ENCODE measurements around the gene APOA1. TPM values are rescaled to one million over a fixed set of nuclear protein-coding genes. Genes with fewer than 3 reads are reported as not detected.

Gene APOA1
- total RNA-seq, 4 donors from 2014 or later = 2.2 to 23.2 (median 8.3) TPM

DNA sequence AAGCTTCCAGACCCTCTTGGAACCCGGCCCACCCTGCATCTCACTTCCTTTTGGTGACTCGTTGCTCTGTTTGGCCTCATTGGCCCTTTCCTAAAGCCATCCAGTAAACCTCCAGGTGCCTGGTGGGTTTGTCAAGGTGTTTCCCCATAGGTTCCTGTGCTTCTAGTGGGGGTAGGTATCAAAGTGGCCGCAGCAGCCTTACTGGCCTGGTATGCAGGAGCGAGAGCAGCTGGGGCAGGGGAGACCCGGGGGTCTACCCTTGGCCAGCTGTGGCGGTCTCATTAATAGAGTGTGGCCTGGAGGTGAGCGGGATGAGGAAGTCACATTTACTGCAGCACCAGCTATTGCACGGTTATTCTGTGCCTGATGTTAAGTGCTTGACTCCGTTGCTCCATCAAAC is 18.4 kb downstream of the APOA1 start:
- 91 to 95% methylated on average over 7 to 9 of the region's 9 CpGs for WGBS, 2 donors
- intact Hi-C loops (cut with DNase I) = no loop called here
- Histone ChIP-seq H3K36me3 (no peaks in the 10 kb centered on the region), H3K9me3 (no peaks in the 10 kb centered on the region), H3K27ac (no peak overlapping the region), H3K4me1 (peaks cover 0 to 10% of the 10 kb centered on the region in 2 donors), H3K4me3 (replicated peaks in 1 of 3) (no peak overlapping the region), H3K27me3 (no peaks in the 10 kb centered on the region)
- no peak for DNase-seq
- TF ChIP-seq, protein P1, sequence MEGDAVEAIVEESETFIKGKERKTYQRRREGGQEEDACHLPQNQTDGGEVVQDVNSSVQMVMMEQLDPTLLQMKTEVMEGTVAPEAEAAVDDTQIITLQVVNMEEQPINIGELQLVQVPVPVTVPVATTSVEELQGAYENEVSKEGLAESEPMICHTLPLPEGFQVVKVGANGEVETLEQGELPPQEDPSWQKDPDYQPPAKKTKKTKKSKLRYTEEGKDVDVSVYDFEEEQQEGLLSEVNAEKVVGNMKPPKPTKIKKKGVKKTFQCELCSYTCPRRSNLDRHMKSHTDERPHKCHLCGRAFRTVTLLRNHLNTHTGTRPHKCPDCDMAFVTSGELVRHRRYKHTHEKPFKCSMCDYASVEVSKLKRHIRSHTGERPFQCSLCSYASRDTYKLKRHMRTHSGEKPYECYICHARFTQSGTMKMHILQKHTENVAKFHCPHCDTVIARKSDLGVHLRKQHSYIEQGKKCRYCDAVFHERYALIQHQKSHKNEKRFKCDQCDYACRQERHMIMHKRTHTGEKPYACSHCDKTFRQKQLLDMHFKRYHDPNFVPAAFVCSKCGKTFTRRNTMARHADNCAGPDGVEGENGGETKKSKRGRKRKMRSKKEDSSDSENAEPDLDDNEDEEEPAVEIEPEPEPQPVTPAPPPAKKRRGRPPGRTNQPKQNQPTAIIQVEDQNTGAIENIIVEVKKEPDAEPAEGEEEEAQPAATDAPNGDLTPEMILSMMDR (IDR thresholded peaks at IDR 0.05) = no peak
- TF ChIP-seq POLR2A (IDR thresholded peaks at IDR 0.05) = no peak

- WGBS, 2 donors = 89 to 92% methylated on average over 6 of the region's 6 CpGs
- Histone ChIP-seq H3K9me3 (no peaks in the 10 kb centered on the region), H3K4me1 (no peaks in the 10 kb centered on the region), H3K27ac (no peak overlapping the region), H3K4me3 (replicated peaks in 1 of 3) (no peak overlapping the region), H3K27me3 (no peaks in the 10 kb centered on the region), H3K36me3 (no peaks in the 10 kb centered on the region)
- TF ChIP-seq, protein P1 (IDR thresholded peaks at IDR 0.05) = no peak
- TF ChIP-seq POLR2A (IDR thresholded peaks at IDR 0.05) = no peak
- intact Hi-C loops (cut with DNase I) = no loop called here
- no peak for DNase-seq
Measured at GRCh38 chr11:116814502-116814901, 22.9 kb downstream of the APOA1 start.

DNA sequence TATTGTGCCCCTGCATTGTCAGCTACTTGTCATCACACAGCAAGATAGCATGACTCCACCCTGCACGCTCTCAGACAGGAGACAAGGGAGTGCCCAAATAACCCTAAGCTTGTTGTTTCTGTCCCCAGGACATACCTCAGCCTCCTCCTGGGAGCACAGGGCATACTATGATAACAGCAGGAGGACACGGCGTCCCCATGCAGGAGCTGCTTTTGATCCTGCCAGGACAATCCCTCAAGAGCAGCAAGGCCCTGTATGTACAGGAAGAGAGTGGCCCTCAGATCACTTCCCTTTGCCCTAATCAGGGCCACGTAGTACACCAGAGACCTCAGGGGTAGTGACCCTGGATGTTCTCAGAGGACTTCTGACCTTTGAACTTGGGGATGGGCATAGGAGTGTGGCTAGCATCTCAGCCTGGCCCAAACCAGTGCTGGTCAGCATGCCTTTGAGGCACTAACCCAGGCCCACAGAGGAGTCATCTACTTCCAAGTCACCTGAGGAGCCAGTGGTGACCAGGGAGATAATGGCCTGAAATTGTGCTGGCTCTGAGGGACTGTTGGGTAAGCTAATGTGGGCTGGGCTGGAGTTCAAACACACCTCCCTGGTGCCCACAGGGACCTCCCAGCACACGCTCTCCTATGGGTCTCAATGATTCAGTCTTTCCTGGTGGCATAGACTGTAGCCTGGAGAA is 23.5 kb downstream of the APOA1 start:
- DNase-seq = no peak
- Histone ChIP-seq H3K9me3 (no peaks in the 10 kb centered on the region), H3K27ac (no peak overlapping the region), H3K36me3 (no peaks in the 10 kb centered on the region), H3K27me3 (no peaks in the 10 kb centered on the region), H3K4me1 (no peaks in the 10 kb centered on the region), H3K4me3 (replicated peaks in 1 of 3) (no peak overlapping the region)
- 65 to 72% methylated on average over 2 to 5 of the region's 5 CpGs for WGBS, 2 donors
- intact Hi-C loops (cut with DNase I) = no loop called here
- TF ChIP-seq POLR2A (IDR thresholded peaks at IDR 0.05) = no peak
- TF ChIP-seq, protein P1 (IDR thresholded peaks at IDR 0.05) = no peak

GRCh38 chr11:116813170-116813569 is 24.3 kb downstream of the APOA1 start:
- DNase-seq = no peak
- no peaks in the 10 kb centered on the region for H3K27me3 ChIP-seq
- WGBS, 2 donors = 93 to 100% methylated on average over 1 of the region's 1 CpG
- intact Hi-C loops (cut with DNase I) = no loop called here
- no peak overlapping the region for H3K27ac ChIP-seq
- no peak for TF ChIP-seq POLR2A (IDR thresholded peaks at IDR 0.05)
- TF ChIP-seq, protein P1 (IDR thresholded peaks at IDR 0.05) = no peak
- no peaks in the 10 kb centered on the region for H3K4me1 ChIP-seq
- H3K36me3 ChIP-seq = no peaks in the 10 kb centered on the region
- no peak overlapping the region for H3K4me3 ChIP-seq (replicated peaks in 1 of 3)
- no peaks in the 10 kb centered on the region for H3K9me3 ChIP-seq

DNA sequence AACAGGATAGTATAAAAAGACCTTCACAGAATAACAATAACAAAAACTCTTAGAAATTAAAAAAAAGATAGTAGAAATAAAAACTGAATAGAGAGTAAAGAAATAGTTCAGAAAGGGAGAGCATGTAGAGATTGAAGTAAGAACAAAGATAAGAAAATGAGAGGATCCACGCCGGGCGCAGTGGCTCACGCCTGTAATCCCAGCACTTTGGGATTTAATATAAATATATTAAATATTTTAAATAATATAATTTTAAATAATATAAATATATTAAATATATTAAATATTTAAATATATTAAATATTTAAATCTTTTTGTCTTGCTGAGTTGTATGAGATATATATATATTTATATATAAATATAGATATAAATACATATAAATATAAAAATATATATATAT is 25.3 kb downstream of the APOA1 start:
- DNase-seq = no peak
- Histone ChIP-seq H3K4me1 (no peaks in the 10 kb centered on the region), H3K9me3 (no peaks in the 10 kb centered on the region), H3K36me3 (no peaks in the 10 kb centered on the region), H3K27me3 (no peaks in the 10 kb centered on the region), H3K27ac (no peak overlapping the region), H3K4me3 (replicated peaks in 1 of 3) (no peak overlapping the region)
- 97% methylated on average over 4 of the region's 4 CpGs for WGBS, 2 donors
- intact Hi-C loops (cut with DNase I) = no loop called here
- TF ChIP-seq, protein P1 (IDR thresholded peaks at IDR 0.05) = no peak
- no peak for TF ChIP-seq POLR2A (IDR thresholded peaks at IDR 0.05)
